IMR-90 (cell line): ENCODE measurements around the gene TENM4. TPM values are rescaled to one million over a fixed set of nuclear protein-coding genes. Genes with fewer than 3 reads are reported as not detected.

Experiments used
- ATAC-seq: fragments of 200-7000 bp; cut with Tn5 transposase; 2 replicates; pipeline ENCODE4 v1.9.1; 2020; ENCODE audit warnings: low read depth, mild to moderate bottlenecking, moderate library complexity
- BruUV-seq: library from RNA; stranded (reverse); fragments of 400-500 nt; replicated peaks from 2 replicates; lab custom pipeline; 2021; lab: Mats Ljungman, UMichigan
- CTCF ChIA-PET: fragments of 300-600 bp; formaldehyde crosslinking; extraction: SDS; loops from one replicate; lab custom pipeline; 2021; ENCODE audit warnings: antibody characterized with exemption; lab: Yijun Ruan, JAX
- POLR2A ChIA-PET: fragments of 300-600 bp; sonication (Branson Sonifier 250); formaldehyde crosslinking; loops from one replicate; lab custom pipeline; 2022; ENCODE audit warnings: antibody characterized with exemption; ENCODE audit not compliant: unreplicated experiment; lab: Charles Lee
- DNase-seq: peaks from one replicate; pipeline ENCODE4 v3.0.0; 2013
- H2AFZ ChIP-seq: replicated peaks from 2 replicates; pipeline ENCODE3; 2013; ENCODE audit warnings: low read length, mild to moderate bottlenecking; ENCODE audit not compliant: poor library complexity
- H2AK5ac ChIP-seq: 2 replicates; pipeline ENCODE4 v1.6.1; 2013; ENCODE audit warnings: low read depth, low read length, inconsistent platforms
- H2AK9ac ChIP-seq: replicated peaks from 2 replicates; pipeline ENCODE3; 2013; ENCODE audit warnings: mild to moderate bottlenecking, low read depth, low read length, moderate library complexity; ENCODE audit not compliant: poor library complexity
- H2BK120ac ChIP-seq: 2 replicates; pipeline ENCODE4 v1.6.1; 2013; ENCODE audit warnings: low read depth, low read length, inconsistent platforms
- H2BK15ac ChIP-seq: 3 replicates; pipeline ENCODE4 v1.6.1; 2013; ENCODE audit warnings: low read depth, low read length, inconsistent platforms
- H2BK20ac ChIP-seq: 2 replicates; pipeline ENCODE4 v1.6.1; 2013; ENCODE audit warnings: low read depth, mild to moderate bottlenecking, inconsistent platforms, low read length, moderate library complexity
- H2BK5ac ChIP-seq: 2 replicates; pipeline ENCODE4 v1.6.1; 2013; ENCODE audit warnings: mild to moderate bottlenecking, low read depth, low read length, inconsistent platforms; ENCODE audit not compliant: poor library complexity, severe bottlenecking
- H3K14ac ChIP-seq: replicated peaks from 2 replicates; pipeline ENCODE4 v1.6.1; 2013; ENCODE audit warnings: low read depth, low read length, inconsistent platforms
- H3K18ac ChIP-seq: 2 replicates; pipeline ENCODE4 v1.6.1; 2013; ENCODE audit warnings: low read depth, low read length, control low read depth
- H3K23ac ChIP-seq: 2 replicates; pipeline ENCODE4 v1.6.1; 2013; ENCODE audit warnings: low read depth, low read length, inconsistent platforms
- H3K27ac ChIP-seq: 2 replicates; pipeline ENCODE4 v1.5.1; 2013; ENCODE audit warnings: mild to moderate bottlenecking, control low read depth, low read length; ENCODE audit not compliant: insufficient read depth
- H3K27me3 ChIP-seq: 2 replicates; pipeline ENCODE4 v1.6.1; 2013; ENCODE audit warnings: low read length; ENCODE audit not compliant: control insufficient read depth, insufficient read depth
- H3K36me3 ChIP-seq: 2 replicates; pipeline ENCODE4 v1.6.1; 2013; ENCODE audit warnings: low read length, mixed read lengths; ENCODE audit not compliant: control insufficient read depth, insufficient read depth
- H3K4ac ChIP-seq: 2 replicates; pipeline ENCODE4 v1.6.1; 2013; ENCODE audit warnings: low read depth, low read length, inconsistent platforms
- H3K4me1 ChIP-seq: 2 replicates; pipeline ENCODE4 v1.6.1; 2013; ENCODE audit warnings: low read length, mixed read lengths; ENCODE audit not compliant: control insufficient read depth, insufficient read depth
- H3K4me2 ChIP-seq: 2 replicates; pipeline ENCODE4 v1.6.1; 2013; ENCODE audit warnings: low read depth, mild to moderate bottlenecking, control low read depth, low read length, moderate library complexity
- H3K4me3 ChIP-seq: 2 replicates; pipeline ENCODE4 v1.5.1; 2013; ENCODE audit warnings: low read depth, mild to moderate bottlenecking, control low read depth, low read length, moderate library complexity; ENCODE audit not compliant: insufficient read depth
- H3K56ac ChIP-seq: 2 replicates; pipeline ENCODE4 v1.6.1; 2013; ENCODE audit warnings: low read length, inconsistent platforms; ENCODE audit not compliant: insufficient read depth; ENCODE audit errors: extremely low read depth
- H3K79me1 ChIP-seq, 2 experiments: 2 replicates each; pipeline ENCODE4 v1.6.1; 2013; ENCODE audit warnings: low read length in 2 of 2, inconsistent platforms in 1 of 2, low read depth in 1 of 2
- H3K9ac ChIP-seq: 2 replicates; pipeline ENCODE4 v1.6.1; 2013; ENCODE audit warnings: low read depth, low read length, control low read depth
- H3K9me1 ChIP-seq: 2 replicates; pipeline ENCODE4 v1.6.1; 2013; ENCODE audit warnings: low read length, inconsistent platforms; ENCODE audit not compliant: insufficient read depth
- H3K9me3 ChIP-seq: 2 replicates; pipeline ENCODE4 v1.6.1; 2013; ENCODE audit warnings: low read length; ENCODE audit not compliant: control insufficient read depth, insufficient read depth
- H4K20me1 ChIP-seq: 2 replicates; pipeline ENCODE4 v1.6.1; 2013; ENCODE audit warnings: low read length, inconsistent platforms; ENCODE audit not compliant: insufficient read depth
- H4K5ac ChIP-seq: 2 replicates; pipeline ENCODE4 v1.6.1; 2013; ENCODE audit warnings: mild to moderate bottlenecking, low read depth, low read length, control low read depth
- H4K8ac ChIP-seq, 2 experiments: 2 replicates each; pipeline ENCODE4 v1.6.1; 2013; ENCODE audit warnings: low read depth in 2 of 2, low read length in 2 of 2, control low read depth in 1 of 2, inconsistent platforms in 1 of 2
- H4K91ac ChIP-seq: 2 replicates; pipeline ENCODE4 v1.6.1; 2013; ENCODE audit warnings: low read depth, low read length, inconsistent platforms; ENCODE audit not compliant: insufficient read depth
- BHLHE40 ChIP-seq: fragments of 150-350 bp; IDR thresholded peaks from 2 replicates; pipeline ENCODE4 v1.6.1; 2016; ENCODE audit warnings: mild to moderate bottlenecking, low read depth, low read length
- CEBPB ChIP-seq: IDR thresholded peaks from 2 replicates; pipeline ENCODE4 v1.6.1; 2012; ENCODE audit warnings: low read depth, low read length, improper control_type of control experiment
- CHD1 ChIP-seq: IDR thresholded peaks from 2 replicates; pipeline ENCODE4 v1.6.1; 2012; ENCODE audit warnings: low read depth, low read length, improper control_type of control experiment
- ELK1 ChIP-seq: fragments of 150-350 bp; IDR thresholded peaks from 2 replicates; pipeline ENCODE4 v1.6.1; 2016; ENCODE audit warnings: low read depth, mild to moderate bottlenecking, low read length, moderate library complexity, borderline replicate concordance
- FOS ChIP-seq: fragments of 150-350 bp; IDR thresholded peaks from 2 replicates; pipeline ENCODE4 v1.6.1; 2016; ENCODE audit warnings: low read depth, low read length
- MAFK ChIP-seq: IDR thresholded peaks from 2 replicates; pipeline ENCODE4 v1.6.1; 2012; ENCODE audit warnings: low read depth, low read length, improper control_type of control experiment
- MAZ ChIP-seq: IDR thresholded peaks from 2 replicates; pipeline ENCODE4 v1.6.1; 2012; ENCODE audit warnings: low read depth, mild to moderate bottlenecking, low read length, improper control_type of control experiment, moderate library complexity, borderline replicate concordance
- MXI1 ChIP-seq: IDR thresholded peaks from 2 replicates; pipeline ENCODE4 v1.6.1; 2012; ENCODE audit warnings: low read depth, mild to moderate bottlenecking, low read length, moderate library complexity, borderline replicate concordance
- NFE2L2 ChIP-seq: fragments of 150-350 bp; IDR thresholded peaks from 2 replicates; pipeline ENCODE4 v1.6.1; 2016; ENCODE audit warnings: low read depth, mild to moderate bottlenecking, low read length
- POLR2A ChIP-seq: IDR thresholded peaks from 2 replicates; pipeline ENCODE4 v1.6.1; 2012; ENCODE audit warnings: mild to moderate bottlenecking, low read depth, low read length
- RAD21 ChIP-seq: IDR thresholded peaks from 2 replicates; pipeline ENCODE4 v1.6.1; 2012; ENCODE audit warnings: low read length, improper control_type of control experiment
- RCOR1 ChIP-seq: IDR thresholded peaks from 2 replicates; pipeline ENCODE4 v1.6.1; 2012; ENCODE audit warnings: mild to moderate bottlenecking, low read length, improper control_type of control experiment; ENCODE audit not compliant: insufficient replicate concordance
- RFX5 ChIP-seq: IDR thresholded peaks from 2 replicates; pipeline ENCODE4 v1.8.0; 2012; ENCODE audit warnings: low read depth, mild to moderate bottlenecking, low read length, moderate library complexity
- SMC3 ChIP-seq: fragments of 150-350 bp; IDR thresholded peaks from 2 replicates; pipeline ENCODE4 v1.6.1; 2016; ENCODE audit warnings: low read depth, mild to moderate bottlenecking, antibody characterized with exemption, low read length, moderate library complexity
- WGBS, 2 experiments: methylation state at CpG; one replicate each; pipeline versions ENCODE4 v1.1.5 to v1.1.7; 2013; ENCODE audit warnings: missing lambda C conversion rate in 2 of 2; ENCODE audit not compliant: insufficient read length in 1 of 2; ENCODE audit errors: extremely low coverage in 2 of 2; 5-methylcytosine and 5-hydroxymethylcytosine counted together
- dilution Hi-C: fragments of 300-500 bp; cut with HindIII; formaldehyde crosslinking; loops from one replicate; pipeline ENCODE4 v1.14.3; 2018; ENCODE audit warnings: low sequenced_read_pairs; ENCODE audit not compliant: unreplicated experiment
- in situ Hi-C: fragments of 300-500 bp; cut with MboI; formaldehyde crosslinking; loops from 3 replicates; pipeline ENCODE4 v1.14.3; 2019; ENCODE audit warnings: low sequenced_read_pairs, inconsistent platforms, mixed read lengths
- intact Hi-C: fragments of 100-400 bp; cut with micrococcal nuclease; formaldehyde crosslinking; loops from 2 replicates; pipeline ENCODE4 v1.10.0; 2022
- polyA plus RNA-seq, 3 experiments: library from polyadenylated mRNA; depleted of rRNA; stranded (reverse); fragments of >200 nt; gene quantifications; 2 replicates each; pipeline ENCODE4 v1.2.3, GENCODE V29; 2012; ENCODE audit warnings: low replicate concordance in 1 of 3
- total RNA-seq: library from RNA; depleted of rRNA; stranded (reverse); fragments of >200 nt; gene quantifications from 2 replicates; pipeline ENCODE4 v1.2.3, GENCODE V29; 2012
- TF ChIP-seq, protein P1 (sequence below): fragments of 150-350 bp; IDR thresholded peaks from 2 replicates; pipeline ENCODE4 v1.6.1; 2017; ENCODE audit warnings: mild to moderate bottlenecking, antibody characterized with exemption, low read length, low read depth
- TF ChIP-seq, protein P2 (sequence below): conservative IDR thresholded peaks from 2 replicates; pipeline ENCODE4 v1.5.1; 2012; ENCODE audit warnings: mild to moderate bottlenecking, low read depth, low read length, improper control_type of control experiment

TENM4 gene
- total and polyA plus RNA-seq, 2 of the 4 experiments (the other 2 are of a cell fraction) = 7.4 to 9.0 TPM

DNA sequence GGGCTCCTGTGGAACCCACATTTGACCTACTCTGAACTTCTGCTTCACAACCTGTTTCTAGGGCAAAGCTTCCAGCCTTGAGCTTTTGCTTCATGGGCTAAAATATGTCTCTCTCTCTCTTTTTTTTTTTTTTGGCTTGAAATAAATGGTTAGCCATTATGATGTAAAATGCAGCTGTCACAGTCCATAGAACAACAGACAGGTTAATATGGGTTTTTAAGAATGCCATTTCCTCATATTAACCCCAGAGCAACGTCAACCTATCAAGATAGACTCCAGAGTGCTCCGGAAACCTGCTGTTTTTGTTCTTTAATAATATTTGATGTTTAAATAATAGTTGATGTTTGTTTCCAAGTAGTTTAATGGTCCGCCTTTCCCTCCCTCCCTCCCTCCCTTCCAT, 285.6 kb downstream of the TENM4 start:
- no peak overlapping the region for H4K91ac ChIP-seq
- no peak overlapping the region for H2AK5ac ChIP-seq
- H4K8ac ChIP-seq = no peak overlapping the region
- H3K9me1 ChIP-seq = no peaks in the 10 kb centered on the region; the same call in 1 of the 2 replicates
- ATAC-seq (no peak), DNase-seq (no peak)
- BruUV-seq = no TSS peak
- peaks cover 2% of the 10 kb centered on the region; the same call in 1 of the 2 replicates for H3K4me1 ChIP-seq
- H4K20me1 ChIP-seq = no peaks in the 10 kb centered on the region
- intact Hi-C loops = no loop called here
- no peak overlapping the region for H2AFZ ChIP-seq
- H3K14ac ChIP-seq = no peak overlapping the region
- H3K4me2 ChIP-seq = no peak overlapping the region
- H3K36me3 ChIP-seq = no peaks in the 10 kb centered on the region
- H3K18ac ChIP-seq = no peak overlapping the region
- no peak overlapping the region for H3K4ac ChIP-seq
- TF ChIP-seq MAZ (no peak), CEBPB (no peak), RAD21 (no peak), FOS (no peak), MXI1 (no peak), CHD1 (no peak), POLR2A (no peak), NFE2L2 (no peak), RCOR1 (no peak), RFX5 (no peak), BHLHE40 (no peak), MAFK (no peak), ELK1 (no peak), SMC3 (no peak)
- TF ChIP-seq, protein P1, sequence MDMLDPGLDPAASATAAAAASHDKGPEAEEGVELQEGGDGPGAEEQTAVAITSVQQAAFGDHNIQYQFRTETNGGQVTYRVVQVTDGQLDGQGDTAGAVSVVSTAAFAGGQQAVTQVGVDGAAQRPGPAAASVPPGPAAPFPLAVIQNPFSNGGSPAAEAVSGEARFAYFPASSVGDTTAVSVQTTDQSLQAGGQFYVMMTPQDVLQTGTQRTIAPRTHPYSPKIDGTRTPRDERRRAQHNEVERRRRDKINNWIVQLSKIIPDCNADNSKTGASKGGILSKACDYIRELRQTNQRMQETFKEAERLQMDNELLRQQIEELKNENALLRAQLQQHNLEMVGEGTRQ = no peak
- TF ChIP-seq, protein P2, sequence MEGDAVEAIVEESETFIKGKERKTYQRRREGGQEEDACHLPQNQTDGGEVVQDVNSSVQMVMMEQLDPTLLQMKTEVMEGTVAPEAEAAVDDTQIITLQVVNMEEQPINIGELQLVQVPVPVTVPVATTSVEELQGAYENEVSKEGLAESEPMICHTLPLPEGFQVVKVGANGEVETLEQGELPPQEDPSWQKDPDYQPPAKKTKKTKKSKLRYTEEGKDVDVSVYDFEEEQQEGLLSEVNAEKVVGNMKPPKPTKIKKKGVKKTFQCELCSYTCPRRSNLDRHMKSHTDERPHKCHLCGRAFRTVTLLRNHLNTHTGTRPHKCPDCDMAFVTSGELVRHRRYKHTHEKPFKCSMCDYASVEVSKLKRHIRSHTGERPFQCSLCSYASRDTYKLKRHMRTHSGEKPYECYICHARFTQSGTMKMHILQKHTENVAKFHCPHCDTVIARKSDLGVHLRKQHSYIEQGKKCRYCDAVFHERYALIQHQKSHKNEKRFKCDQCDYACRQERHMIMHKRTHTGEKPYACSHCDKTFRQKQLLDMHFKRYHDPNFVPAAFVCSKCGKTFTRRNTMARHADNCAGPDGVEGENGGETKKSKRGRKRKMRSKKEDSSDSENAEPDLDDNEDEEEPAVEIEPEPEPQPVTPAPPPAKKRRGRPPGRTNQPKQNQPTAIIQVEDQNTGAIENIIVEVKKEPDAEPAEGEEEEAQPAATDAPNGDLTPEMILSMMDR = no peak
- WGBS, 2 experiments = no CpG with 5 or more reads among the region's 3 CpGs
- no peak overlapping the region for H3K9ac ChIP-seq
- H2BK15ac ChIP-seq = no peak overlapping the region
- no peak overlapping the region for H2BK20ac ChIP-seq
- H3K56ac ChIP-seq = no peak overlapping the region
- H3K9me3 ChIP-seq = no peaks in the 10 kb centered on the region
- no peak overlapping the region for H4K5ac ChIP-seq
- H2BK5ac ChIP-seq = no peak overlapping the region
- in situ Hi-C loops = no loop called here
- dilution Hi-C loops = no loop called here
- no peak overlapping the region for H3K4me3 ChIP-seq
- H3K27ac ChIP-seq = no peak overlapping the region
- ChIA-PET CTCF (no interaction called here), POLR2A (no interaction called here)
- no peak overlapping the region for H2AK9ac ChIP-seq
- H3K23ac ChIP-seq = no peak overlapping the region
- no peaks in the 10 kb centered on the region; a peak in 1 of 4 replicates for H3K79me1 ChIP-seq
- no peaks in the 10 kb centered on the region for H3K27me3 ChIP-seq
- no peak overlapping the region for H2BK120ac ChIP-seq
